MM.1S (cell line): Measurements from ENCODE around the gene PPIP5K1.
A peak's percentile ranks its signal among the peaks of the same experiment; 100 is the strongest.

Experiments
- DNase-seq: peaks from one replicate; pipeline ENCODE4 v3.0.0-alpha.2; 2015
- H2AFZ ChIP-seq: fragments of 300-600 bp; sonication (generic); 2 replicates; pipeline ENCODE4 v1.6.0; 2016; ENCODE audit warnings: antibody characterized with exemption, low read length
- H3F3A ChIP-seq: fragments of 300-600 bp; sonication (generic); 2 replicates; pipeline ENCODE4 v1.6.1; 2016; ENCODE audit warnings: mild to moderate bottlenecking, antibody characterized with exemption, low read length, moderate library complexity, mixed read lengths; ENCODE audit not compliant: insufficient read depth
- H3K27ac ChIP-seq: fragments of 300-600 bp; sonication (generic); 2 replicates; pipeline ENCODE4 v1.5.1; 2016; ENCODE audit warnings: mild to moderate bottlenecking, low read length
- H3K27me3 ChIP-seq: fragments of 300-600 bp; sonication (generic); replicated peaks from 2 replicates; pipeline ENCODE4 v1.6.0; 2016; ENCODE audit warnings: low read length; ENCODE audit not compliant: insufficient read depth
- H3K36me3 ChIP-seq: fragments of 300-600 bp; sonication (generic); replicated peaks from 2 replicates; pipeline ENCODE4 v1.6.1; 2016; ENCODE audit warnings: mild to moderate bottlenecking, low read length, mixed read lengths; ENCODE audit not compliant: insufficient read depth
- H3K4me1 ChIP-seq: fragments of 300-600 bp; sonication (generic); 2 replicates; pipeline ENCODE4 v1.6.1; 2016; ENCODE audit warnings: low read length, mixed read lengths
- H3K4me2 ChIP-seq: fragments of 300-600 bp; sonication (generic); 2 replicates; pipeline ENCODE4 v1.6.0; 2016; ENCODE audit warnings: low read depth, low read length
- H3K4me3 ChIP-seq: fragments of 300-600 bp; sonication (generic); 2 replicates; pipeline ENCODE4 v1.5.1; 2016; ENCODE audit warnings: low read length, mixed read lengths
- H3K79me2 ChIP-seq: fragments of 300-600 bp; sonication (generic); 2 replicates; pipeline ENCODE4 v1.6.1; 2016; ENCODE audit warnings: mixed run types, low read length, mixed read lengths
- H3K9ac ChIP-seq: fragments of 300-600 bp; sonication (generic); 2 replicates; pipeline ENCODE4 v1.6.1; 2016; ENCODE audit warnings: low read length, mixed read lengths
- H3K9me2 ChIP-seq: fragments of 300-600 bp; sonication (generic); replicated peaks from 2 replicates; pipeline ENCODE4 v1.6.1; 2016; ENCODE audit warnings: mild to moderate bottlenecking, low read length, mixed read lengths; ENCODE audit not compliant: insufficient read depth
- H3K9me3 ChIP-seq: fragments of 300-600 bp; sonication (generic); replicated peaks from 2 replicates; pipeline ENCODE4 v1.6.1; 2016; ENCODE audit warnings: mild to moderate bottlenecking, low read length, mixed read lengths; ENCODE audit not compliant: insufficient read depth
- H4K20me1 ChIP-seq: fragments of 300-600 bp; sonication (generic); 2 replicates; pipeline ENCODE4 v1.6.1; 2016; ENCODE audit warnings: mild to moderate bottlenecking, low read length, moderate library complexity, mixed read lengths; ENCODE audit not compliant: insufficient read depth
- EZH2 ChIP-seq: fragments of 300-600 bp; sonication (generic); optimal IDR thresholded peaks from 2 replicates; pipeline ENCODE3; 2017; ENCODE audit warnings: low read depth, mild to moderate bottlenecking, antibody characterized with exemption, low read length, mixed read lengths
- EZH2phosphoT487 ChIP-seq: fragments of 300-600 bp; sonication (generic); IDR thresholded peaks from 2 replicates; pipeline ENCODE4 v1.6.1; 2018; ENCODE audit warnings: antibody characterized with exemption, low read length
- TF ChIP-seq, protein P1 (sequence below): fragments of 300-600 bp; sonication (generic); IDR thresholded peaks from 2 replicates; pipeline ENCODE4 v1.5.1; 2016; ENCODE audit warnings: antibody characterized with exemption, low read length, mixed read lengths

The PPIP5K1 gene

DNA sequence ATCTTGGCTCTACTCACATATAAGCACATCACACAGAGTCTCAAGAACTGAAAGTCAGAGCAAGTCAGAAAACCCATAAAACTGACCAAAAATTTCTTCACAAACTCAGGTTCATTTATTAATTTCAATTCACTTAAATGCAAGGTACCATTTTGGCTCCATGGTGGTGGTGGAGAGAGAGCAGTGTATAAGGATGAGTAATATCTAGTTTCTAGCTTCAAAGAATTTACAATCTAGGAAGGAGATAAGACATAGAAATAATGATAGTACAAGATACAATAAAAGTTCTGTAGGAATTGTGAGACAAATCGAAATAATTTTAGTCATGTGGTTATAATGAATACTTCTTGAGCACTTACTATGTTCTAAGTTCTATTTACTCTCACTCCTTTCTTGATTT lies 90.4 kb downstream of the PPIP5K1 start:
- Histone ChIP-seq H3K27ac (no peak overlapping the region), H3K36me3 (no peaks in the 10 kb centered on the region), H3K27me3 (no peaks in the 10 kb centered on the region), H2AFZ (no peak overlapping the region), H3K9me3 (no peaks in the 10 kb centered on the region), H3K79me2 (no peaks in the 10 kb centered on the region), H3K4me1 (no peaks in the 10 kb centered on the region), H4K20me1 (no peaks in the 10 kb centered on the region), H3K9me2 (no peaks in the 10 kb centered on the region; the same call in 1 of the 2 replicates), H3K4me2 (no peak overlapping the region), H3K4me3 (no peak overlapping the region), H3K9ac (no peak overlapping the region), H3F3A (no peaks in the 10 kb centered on the region)
- TF ChIP-seq EZH2 (no peak), EZH2phosphoT487 (no peak)
- TF ChIP-seq, protein P1, sequence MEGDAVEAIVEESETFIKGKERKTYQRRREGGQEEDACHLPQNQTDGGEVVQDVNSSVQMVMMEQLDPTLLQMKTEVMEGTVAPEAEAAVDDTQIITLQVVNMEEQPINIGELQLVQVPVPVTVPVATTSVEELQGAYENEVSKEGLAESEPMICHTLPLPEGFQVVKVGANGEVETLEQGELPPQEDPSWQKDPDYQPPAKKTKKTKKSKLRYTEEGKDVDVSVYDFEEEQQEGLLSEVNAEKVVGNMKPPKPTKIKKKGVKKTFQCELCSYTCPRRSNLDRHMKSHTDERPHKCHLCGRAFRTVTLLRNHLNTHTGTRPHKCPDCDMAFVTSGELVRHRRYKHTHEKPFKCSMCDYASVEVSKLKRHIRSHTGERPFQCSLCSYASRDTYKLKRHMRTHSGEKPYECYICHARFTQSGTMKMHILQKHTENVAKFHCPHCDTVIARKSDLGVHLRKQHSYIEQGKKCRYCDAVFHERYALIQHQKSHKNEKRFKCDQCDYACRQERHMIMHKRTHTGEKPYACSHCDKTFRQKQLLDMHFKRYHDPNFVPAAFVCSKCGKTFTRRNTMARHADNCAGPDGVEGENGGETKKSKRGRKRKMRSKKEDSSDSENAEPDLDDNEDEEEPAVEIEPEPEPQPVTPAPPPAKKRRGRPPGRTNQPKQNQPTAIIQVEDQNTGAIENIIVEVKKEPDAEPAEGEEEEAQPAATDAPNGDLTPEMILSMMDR: no peak
- no peak for DNase-seq

DNA sequence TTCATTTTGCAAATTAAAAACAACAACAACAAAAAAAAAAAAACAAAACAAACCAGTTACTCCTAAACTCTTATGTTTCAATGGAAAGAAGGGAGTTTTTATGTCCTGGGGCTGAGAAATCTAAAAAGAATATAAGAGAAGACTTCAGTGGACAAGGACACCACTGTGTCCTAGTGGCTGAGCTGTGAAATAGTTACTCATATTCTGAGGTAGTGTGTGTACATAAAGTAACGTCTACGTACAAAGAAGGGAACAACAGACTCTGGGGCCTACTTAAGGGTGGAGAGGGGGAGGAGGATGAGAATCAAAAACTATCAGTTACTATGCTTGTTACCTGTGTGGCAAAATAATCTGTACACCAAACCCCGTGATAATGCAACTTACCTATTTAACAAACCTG lies 91.0 kb downstream of the PPIP5K1 start:
- Histone ChIP-seq H3K27ac (no peak overlapping the region), H3K4me3 (no peak overlapping the region), H3K9me2 (no peaks in the 10 kb centered on the region; the same call in 1 of the 2 replicates), H4K20me1 (no peaks in the 10 kb centered on the region), H3K36me3 (no peaks in the 10 kb centered on the region), H3K4me2 (no peak overlapping the region), H2AFZ (no peak overlapping the region), H3K4me1 (no peaks in the 10 kb centered on the region), H3K79me2 (no peaks in the 10 kb centered on the region), H3F3A (no peaks in the 10 kb centered on the region), H3K9me3 (no peaks in the 10 kb centered on the region), H3K27me3 (no peaks in the 10 kb centered on the region), H3K9ac (no peak overlapping the region)
- TF ChIP-seq EZH2phosphoT487: no peak
- no peak for TF ChIP-seq EZH2
- TF ChIP-seq, protein P1: no peak
- DNase-seq: no peak

DNA sequence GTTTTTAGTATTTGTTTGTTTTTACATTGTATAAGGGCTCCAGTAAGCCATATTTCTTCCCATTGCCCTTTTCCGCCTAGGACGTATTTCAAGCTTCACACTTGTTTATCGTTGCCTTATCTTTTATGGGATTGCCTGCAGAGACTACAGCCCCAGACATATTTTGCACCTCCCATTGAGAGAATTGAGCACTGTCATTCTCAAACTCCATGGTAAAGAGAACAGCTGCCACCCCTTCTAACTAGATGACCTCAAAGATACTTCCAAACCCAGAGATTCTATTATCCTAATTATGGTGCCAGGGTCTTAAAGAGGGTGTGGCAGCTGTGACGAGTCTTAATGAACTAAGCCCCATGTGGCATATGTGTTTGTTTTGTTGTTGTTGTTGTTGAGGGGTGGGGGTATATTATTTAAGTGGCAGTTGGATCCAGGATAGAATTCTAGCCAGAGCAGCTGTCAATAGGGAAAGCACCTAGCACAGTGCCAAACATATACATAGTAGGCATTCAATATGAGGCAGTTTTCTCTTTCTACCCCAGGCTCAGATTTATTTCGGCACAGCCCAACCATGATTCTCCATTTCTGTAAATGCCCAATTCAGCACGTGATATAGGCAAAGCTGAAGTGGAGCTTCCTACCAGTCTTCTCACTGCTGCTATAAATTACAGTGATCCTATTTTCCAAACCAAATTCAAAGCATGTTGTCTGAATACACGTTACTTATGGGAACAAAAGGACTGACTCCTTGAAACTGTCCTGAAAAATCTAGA lies 96.1 kb downstream of the PPIP5K1 start:
- Histone ChIP-seq H3K79me2 (no peaks in the 10 kb centered on the region), H3K4me2 (peak overlapping the region; percentile 86), H3K9me2 (no peaks in the 10 kb centered on the region), H3F3A (no peaks in the 10 kb centered on the region), H3K9me3 (no peaks in the 10 kb centered on the region), H3K9ac (peak overlapping the region; percentile 56; the same call in 1 of the 2 replicates), H3K36me3 (no peaks in the 10 kb centered on the region), H3K4me3 (peak overlapping the region; percentile 95), H4K20me1 (no peaks in the 10 kb centered on the region), H3K4me1 (peaks cover 6% of the 10 kb centered on the region), H3K27me3 (no peaks in the 10 kb centered on the region), H2AFZ (peak overlapping the region; percentile 98), H3K27ac (no peak overlapping the region)
- DNase-seq: no peak
- no peak for TF ChIP-seq EZH2
- TF ChIP-seq, protein P1: no peak
- TF ChIP-seq EZH2phosphoT487: no peak
